SK-N-MC (cell line): ENCODE results near the gene VAMP7.
"Not testable (repeated sequence)": the region's sequence is repeated elsewhere in the genome, so short reads cannot be mapped to it uniquely, and the experiment has no call there.

Source experiments
- DNase-seq: peaks from one replicate; pipeline ENCODE4 v3.0.0-alpha.2; 2011; ENCODE audit warnings: low read depth, low spot score
- H3K27ac ChIP-seq: fragments of 200-600 bp; sonication (generic); 2 replicates; pipeline ENCODE4 v1.5.1; 2016; ENCODE audit warnings: mixed run types
- H3K36me3 ChIP-seq: fragments of 200-600 bp; sonication (generic); 2 replicates; pipeline ENCODE4 v1.6.1; 2017; ENCODE audit warnings: antibody characterized with exemption, low read length, mixed read lengths; ENCODE audit not compliant: insufficient read depth
- H3K4me3 ChIP-seq: fragments of 200-600 bp; sonication (generic); 2 replicates; pipeline ENCODE4 v1.5.1; 2016
- H3K9ac ChIP-seq: fragments of 200-600 bp; sonication (generic); 2 replicates; pipeline ENCODE4 v1.8.0; 2017; ENCODE audit warnings: mixed run types, mixed read lengths; ENCODE audit not compliant: insufficient read length
- H3K9me3 ChIP-seq: fragments of 200-600 bp; sonication (generic); 2 replicates; pipeline ENCODE4 v1.6.1; 2017; ENCODE audit warnings: low read depth, mild to moderate bottlenecking, antibody characterized with exemption, low read length, moderate library complexity, mixed read lengths
- EZH2 ChIP-seq: fragments of 200-600 bp; sonication (generic); IDR thresholded peaks from one replicate; pipeline ENCODE4 v1.6.1; 2017; ENCODE audit warnings: antibody characterized with exemption
- FOXP2 ChIP-seq: optimal IDR thresholded peaks from 2 replicates; pipeline ENCODE3; 2011; ENCODE audit warnings: mild to moderate bottlenecking, moderate library complexity; ENCODE audit not compliant: insufficient read depth; ENCODE audit errors: extremely low read length, control extremely low read depth
- POLR2AphosphoS5 ChIP-seq: IDR thresholded peaks from 2 replicates; pipeline ENCODE4 v1.6.1; 2012; ENCODE audit warnings: mild to moderate bottlenecking, low read depth, low read length, borderline replicate concordance

The VAMP7 gene, protein sequence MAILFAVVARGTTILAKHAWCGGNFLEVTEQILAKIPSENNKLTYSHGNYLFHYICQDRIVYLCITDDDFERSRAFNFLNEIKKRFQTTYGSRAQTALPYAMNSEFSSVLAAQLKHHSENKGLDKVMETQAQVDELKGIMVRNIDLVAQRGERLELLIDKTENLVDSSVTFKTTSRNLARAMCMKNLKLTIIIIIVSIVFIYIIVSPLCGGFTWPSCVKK

GRCh38 chrX:155881158-155881993 lies at the start of gene VAMP7:
Gene VAMP7, plus strand, starts transcription at chrX:155881345. Its CDS starts 8,122 bp downstream, at chrX:155889467.
- TF ChIP-seq POLR2AphosphoS5 (peak; percentile 70; the same call in 1 of the 2 replicates), EZH2 (no peak), FOXP2 (peak; percentile 23)
- H3K4me3 ChIP-seq = peak within 1 kb of the TSS; percentile 77
- H3K36me3 ChIP-seq = no peaks in the 10 kb centered on the region
- no peaks in the 10 kb centered on the region for H3K9me3 ChIP-seq
- DNase-seq = peak; percentile 56
- no peak within 1 kb of the TSS for H3K27ac ChIP-seq
- peak within 1 kb of the TSS; percentile 68 for H3K9ac ChIP-seq

GRCh38 chrX:155841232-155841631 lies 39.9 kb upstream of the VAMP7 start:
- no peak overlapping the region for H3K9ac ChIP-seq
- no peaks in the 10 kb centered on the region for H3K36me3 ChIP-seq
- H3K4me3 ChIP-seq = no peak overlapping the region
- no peak for DNase-seq
- H3K9me3 ChIP-seq = no peaks in the 10 kb centered on the region
- TF ChIP-seq FOXP2 (no peak), EZH2 (no peak), POLR2AphosphoS5 (no peak)
- no peak overlapping the region for H3K27ac ChIP-seq

DNA sequence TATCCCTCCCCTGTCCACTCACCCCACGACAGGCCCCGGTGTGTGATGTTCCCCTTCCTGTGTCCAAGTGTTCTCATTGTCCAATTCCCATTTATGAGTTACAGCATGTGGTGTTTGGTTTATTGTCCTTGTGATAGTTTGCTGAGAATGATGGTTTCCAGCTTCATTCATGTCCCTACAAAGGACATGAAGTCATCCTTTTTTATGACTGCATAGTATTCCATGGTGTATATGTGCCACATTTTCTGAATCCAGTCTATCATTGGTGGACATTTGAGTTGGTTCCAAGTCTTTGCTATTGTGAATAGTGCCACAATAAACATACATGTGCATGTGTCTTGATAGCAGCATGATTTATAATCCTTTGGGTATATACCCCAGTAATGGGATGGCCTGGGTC lies 29.4 kb upstream of the VAMP7 start:
- not testable (repeated sequence) for H3K9ac ChIP-seq, DNase-seq, H3K9me3 ChIP-seq, H3K4me3 ChIP-seq, H3K27ac ChIP-seq, H3K36me3 ChIP-seq

- Histone ChIP-seq H3K4me3 (no peak overlapping the region), H3K27ac (no peak overlapping the region), H3K36me3 (no peaks in the 10 kb centered on the region), H3K9me3 (no peaks in the 10 kb centered on the region), H3K9ac (no peak overlapping the region)
- DNase-seq = no peak
- no peak for TF ChIP-seq FOXP2
- TF ChIP-seq EZH2 = no peak
- TF ChIP-seq POLR2AphosphoS5 = no peak
Measured at GRCh38 chrX:155857561-155857960, 23.6 kb upstream of the VAMP7 start.

DNA sequence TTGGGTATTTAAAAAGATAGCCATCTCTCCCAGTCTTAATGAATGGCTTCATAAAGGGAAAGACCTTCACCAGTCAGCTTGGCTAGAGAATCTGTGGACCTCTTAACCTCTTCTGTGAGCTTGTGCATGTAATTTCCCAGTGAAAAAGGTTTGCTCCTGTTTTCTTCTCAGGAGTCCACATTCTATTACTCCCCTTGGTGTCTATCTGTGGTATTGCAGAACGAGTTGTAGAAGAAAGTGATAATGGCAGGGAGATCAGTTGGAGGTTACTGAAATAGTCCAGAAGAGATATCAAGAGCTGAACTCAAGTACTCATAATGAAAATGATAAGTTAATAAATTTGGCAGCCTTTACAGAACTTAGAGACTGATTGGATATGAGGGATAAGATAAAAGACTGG lies 16.5 kb upstream of the VAMP7 start:
- no peak overlapping the region for H3K9ac ChIP-seq
- no peaks in the 10 kb centered on the region for H3K36me3 ChIP-seq
- no peaks in the 10 kb centered on the region for H3K9me3 ChIP-seq
- H3K4me3 ChIP-seq = no peak overlapping the region
- TF ChIP-seq EZH2 (no peak), FOXP2 (no peak), POLR2AphosphoS5 (no peak)
- DNase-seq = no peak
- no peak overlapping the region for H3K27ac ChIP-seq

DNA sequence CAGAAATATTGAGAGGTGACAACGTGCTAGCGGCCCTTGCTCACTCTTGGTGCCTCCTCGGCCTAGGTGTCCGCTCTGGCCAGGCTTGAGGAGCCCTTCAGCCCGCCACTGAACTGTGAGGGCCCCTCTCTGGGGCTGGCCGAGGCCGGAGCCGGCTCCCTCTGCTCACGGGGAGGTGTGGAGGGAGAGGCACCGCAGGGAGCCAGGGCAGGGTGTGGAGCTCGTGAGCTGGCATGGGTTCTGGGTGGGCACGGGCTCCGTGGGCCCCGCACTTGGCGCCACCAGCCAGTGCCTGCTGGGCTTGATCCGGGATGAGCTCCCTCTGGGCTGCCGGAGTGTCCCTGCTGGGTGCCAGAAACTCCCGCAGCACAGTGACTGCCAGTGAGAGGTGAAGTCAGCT lies 16.0 kb upstream of the VAMP7 start:
- H3K4me3 ChIP-seq = no peak overlapping the region
- no peak for DNase-seq
- TF ChIP-seq EZH2 (no peak), POLR2AphosphoS5 (no peak), FOXP2 (no peak)
- H3K9ac ChIP-seq = no peak overlapping the region
- H3K27ac ChIP-seq = no peak overlapping the region
- H3K36me3 ChIP-seq = no peaks in the 10 kb centered on the region
- no peaks in the 10 kb centered on the region for H3K9me3 ChIP-seq

DNA sequence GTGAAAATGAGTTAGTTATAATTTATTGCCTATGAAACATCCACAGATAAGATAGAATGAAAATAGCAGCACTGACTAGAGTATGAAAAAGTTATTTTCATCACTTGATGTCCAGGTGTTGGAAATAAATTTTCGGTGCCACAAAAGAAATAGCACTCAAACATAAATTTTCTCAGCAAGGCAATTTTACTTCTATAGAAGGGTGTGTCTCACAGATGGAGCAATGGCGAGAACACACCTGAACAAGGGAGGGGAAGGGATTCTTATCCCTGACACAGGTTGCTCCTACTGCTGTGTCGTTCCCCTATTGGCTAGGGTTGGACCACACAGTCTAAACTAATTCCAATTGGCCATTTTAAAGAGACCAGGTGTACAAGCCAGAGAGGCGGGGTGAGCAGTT lies 13.3 kb upstream of the VAMP7 start:
- TF ChIP-seq POLR2AphosphoS5 (no peak), EZH2 (no peak), FOXP2 (no peak)
- H3K27ac ChIP-seq = no peak overlapping the region

GRCh38 chrX:155870958-155871357 lies 10.2 kb upstream of the VAMP7 start:
- Histone ChIP-seq H3K9me3 (no peaks in the 10 kb centered on the region), H3K9ac (no peak overlapping the region), H3K36me3 (no peaks in the 10 kb centered on the region), H3K27ac (no peak overlapping the region), H3K4me3 (no peak overlapping the region)
- no peak for DNase-seq
- TF ChIP-seq EZH2 (no peak), FOXP2 (no peak), POLR2AphosphoS5 (no peak)

More for the DNA sequence above, 13.3 kb upstream of the VAMP7 start:
- no peak overlapping the region for H3K9ac ChIP-seq
- H3K4me3 ChIP-seq = no peak overlapping the region
- no peak for DNase-seq
- no peaks in the 10 kb centered on the region for H3K9me3 ChIP-seq
- H3K36me3 ChIP-seq = no peaks in the 10 kb centered on the region

GRCh38 chrX:155871934-155872333 lies 9.2 kb upstream of the VAMP7 start:
- Histone ChIP-seq H3K9me3 (no peaks in the 10 kb centered on the region), H3K9ac (no peak overlapping the region), H3K4me3 (no peak overlapping the region), H3K27ac (no peak overlapping the region), H3K36me3 (no peaks in the 10 kb centered on the region)
- no peak for DNase-seq
- TF ChIP-seq FOXP2 (no peak), POLR2AphosphoS5 (no peak), EZH2 (no peak)
